ENCODE data around the gene HEBP1. TPM values are rescaled to one million over a fixed set of nuclear protein-coding genes. Genes with fewer than 3 reads are reported as not detected.

HEBP1 gene
- total and polyA plus RNA-seq, 8 donors, result 58.9 to 81.1 (median 66.7) TPM

GRCh38 chr12:12985817-12986408 is 14.2 kb downstream of the HEBP1 start:
- no peak overlapping the region for H3K4me3 ChIP-seq
- peaks cover 0 to 4% of the 10 kb centered on the region in 2 donors for H3K4me1 ChIP-seq
- H3K9me3 ChIP-seq, result no peaks in the 10 kb centered on the region
- H3K27ac ChIP-seq, result no peak overlapping the region
- DNase-seq (no peak), ATAC-seq (peak; percentile 79)
- intact Hi-C loops (cut with DNase I), result no loop called here
- peak; percentile 22 to 45 for TF ChIP-seq CTCF (IDR thresholded peaks at IDR 0.05)
- no peaks in the 10 kb centered on the region for H3K27me3 ChIP-seq
- peaks cover 0 to 60% of the 10 kb centered on the region in 2 donors for H3K36me3 ChIP-seq

- TF ChIP-seq CTCF (IDR thresholded peaks at IDR 0.05), result no peak
- Histone ChIP-seq H3K27ac (no peak overlapping the region), H3K4me3 (no peak overlapping the region), H3K36me3 (peaks cover 0 to 65% of the 10 kb centered on the region in 2 donors), H3K4me1 (peaks cover 0 to 16% of the 10 kb centered on the region in 2 donors), H3K9me3 (no peaks in the 10 kb centered on the region), H3K27me3 (no peaks in the 10 kb centered on the region)
- ATAC-seq (no peak), DNase-seq (no peak)
- intact Hi-C loops (cut with DNase I), result loop anchor here in 1 of 2 donors (5.0 kb wide), 1 partner anchor 67 kb away; no protein-coding TSS in a partner anchor
These were observed 15.9 kb downstream of the HEBP1 start for GRCh38 chr12:12984149-12984548.

- H3K27ac ChIP-seq, result no peak overlapping the region
- H3K27me3 ChIP-seq, result no peaks in the 10 kb centered on the region
- intact Hi-C loops (cut with DNase I), result loop anchor here in 1 of 2 donors (5.0 kb wide), 1 partner anchor 66 kb away; no protein-coding TSS in a partner anchor
- no peak for DNase-seq
- peaks cover 0 to 16% of the 10 kb centered on the region in 2 donors for H3K4me1 ChIP-seq
- no peak overlapping the region for H3K4me3 ChIP-seq
- peak; percentile 76 for ATAC-seq
- H3K9me3 ChIP-seq, result no peaks in the 10 kb centered on the region
- peak in 1 of 2 donors; percentile 44 for TF ChIP-seq CTCF (IDR thresholded peaks at IDR 0.05)
- peaks cover 0 to 59% of the 10 kb centered on the region in 2 donors for H3K36me3 ChIP-seq
These were observed 16.5 kb downstream of the HEBP1 start for GRCh38 chr12:12983420-12984035.

- ATAC-seq (no peak), DNase-seq (no peak)
- Histone ChIP-seq H3K4me3 (no peak overlapping the region), H3K36me3 (peaks cover 0 to 50% of the 10 kb centered on the region in 2 donors), H3K27me3 (no peaks in the 10 kb centered on the region), H3K27ac (no peak overlapping the region), H3K9me3 (no peaks in the 10 kb centered on the region), H3K4me1 (peaks cover 0 to 16% of the 10 kb centered on the region in 2 donors)
- intact Hi-C loops (cut with DNase I), result loop anchor here in 1 of 2 donors (5.0 kb wide), 1 partner anchor 65 kb away; no protein-coding TSS in a partner anchor
- TF ChIP-seq CTCF (IDR thresholded peaks at IDR 0.05), result no peak
These were observed 17.7 kb downstream of the HEBP1 start for GRCh38 chr12:12982331-12982730.

GRCh38 chr12:12979731-12980259 is 20.3 kb downstream of the HEBP1 start:
- H3K27me3 ChIP-seq, result no peaks in the 10 kb centered on the region
- TF ChIP-seq CTCF (IDR thresholded peaks at IDR 0.05), result no peak
- H3K4me1 ChIP-seq, result peaks cover 5 to 31% of the 10 kb centered on the region in 2 donors
- H3K36me3 ChIP-seq, result peaks cover 0 to 42% of the 10 kb centered on the region in 2 donors
- H3K4me3 ChIP-seq, result no peak overlapping the region
- H3K9me3 ChIP-seq, result no peaks in the 10 kb centered on the region
- peak overlapping the region; percentile 45 to 49 for H3K27ac ChIP-seq
- DNase-seq (peak in 1 of 4 donors; percentile 50), ATAC-seq (peak; percentile 54)
- intact Hi-C loops (cut with DNase I), result loop anchor here in 1 of 2 donors (5.0 kb wide), 1 partner anchor 62 kb away; no protein-coding TSS in a partner anchor

All from left lung (tissue), 10 donors.